Measurements from ENCODE around the gene TENM4.

TENM4 gene

DNA sequence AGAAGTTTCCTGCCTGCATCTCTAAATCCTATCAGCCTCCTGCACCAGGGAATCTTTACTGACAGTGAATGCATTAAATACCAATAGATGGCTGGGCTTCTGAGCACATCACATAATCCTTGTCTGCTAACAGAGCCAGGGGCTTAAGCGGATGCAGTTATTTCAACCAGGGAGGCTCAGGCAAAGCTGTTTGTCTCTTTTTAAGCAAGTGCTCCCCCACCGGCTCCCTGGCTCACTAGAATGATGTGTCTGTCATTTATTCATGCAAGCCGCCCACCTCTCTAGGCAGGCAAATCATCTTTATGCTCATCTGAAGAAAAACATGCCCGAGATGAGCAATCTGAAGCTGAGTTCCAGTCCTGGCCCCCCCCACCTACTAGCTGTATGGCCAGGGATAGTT lies 182.3 kb downstream of the TENM4 start:
- no peaks in the 10 kb centered on the region for H3K4me1 ChIP-seq
- H3K4me3 ChIP-seq, result no peak overlapping the region
- no peak overlapping the region for H3K27ac ChIP-seq
- no peaks in the 10 kb centered on the region for H3K27me3 ChIP-seq
- intact Hi-C loops (cut with DNase I; ENCODE audit: low total_unique reads), result no loop called here
- no peak for DNase-seq
- H3K9me3 ChIP-seq, result no peaks in the 10 kb centered on the region
- no peaks in the 10 kb centered on the region for H3K36me3 ChIP-seq
- TF ChIP-seq, protein P1, sequence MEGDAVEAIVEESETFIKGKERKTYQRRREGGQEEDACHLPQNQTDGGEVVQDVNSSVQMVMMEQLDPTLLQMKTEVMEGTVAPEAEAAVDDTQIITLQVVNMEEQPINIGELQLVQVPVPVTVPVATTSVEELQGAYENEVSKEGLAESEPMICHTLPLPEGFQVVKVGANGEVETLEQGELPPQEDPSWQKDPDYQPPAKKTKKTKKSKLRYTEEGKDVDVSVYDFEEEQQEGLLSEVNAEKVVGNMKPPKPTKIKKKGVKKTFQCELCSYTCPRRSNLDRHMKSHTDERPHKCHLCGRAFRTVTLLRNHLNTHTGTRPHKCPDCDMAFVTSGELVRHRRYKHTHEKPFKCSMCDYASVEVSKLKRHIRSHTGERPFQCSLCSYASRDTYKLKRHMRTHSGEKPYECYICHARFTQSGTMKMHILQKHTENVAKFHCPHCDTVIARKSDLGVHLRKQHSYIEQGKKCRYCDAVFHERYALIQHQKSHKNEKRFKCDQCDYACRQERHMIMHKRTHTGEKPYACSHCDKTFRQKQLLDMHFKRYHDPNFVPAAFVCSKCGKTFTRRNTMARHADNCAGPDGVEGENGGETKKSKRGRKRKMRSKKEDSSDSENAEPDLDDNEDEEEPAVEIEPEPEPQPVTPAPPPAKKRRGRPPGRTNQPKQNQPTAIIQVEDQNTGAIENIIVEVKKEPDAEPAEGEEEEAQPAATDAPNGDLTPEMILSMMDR (IDR thresholded peaks at IDR 0.05), result no peak

DNA sequence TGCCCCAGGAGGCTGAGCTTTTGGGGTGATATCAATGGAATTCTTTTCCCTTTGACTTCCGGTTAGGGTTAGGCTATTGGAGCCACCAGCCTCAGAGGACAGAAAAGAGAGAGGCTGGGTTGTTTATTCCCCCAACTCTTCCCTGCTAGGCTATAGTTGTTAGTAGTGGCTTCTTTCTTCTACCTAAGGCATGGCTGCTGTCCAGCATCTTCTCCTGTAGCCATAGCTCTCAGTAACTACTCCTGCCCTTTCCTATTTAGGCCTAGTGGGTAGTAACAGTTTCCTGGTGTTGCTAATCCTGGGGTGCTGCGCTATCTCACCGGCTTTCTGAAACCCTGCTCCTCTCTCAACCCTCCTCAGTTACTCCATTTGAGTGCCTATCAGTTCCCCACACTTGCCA lies 184.9 kb downstream of the TENM4 start:
- H3K4me3 ChIP-seq, result no peak overlapping the region
- intact Hi-C loops (cut with DNase I; ENCODE audit: low total_unique reads), result no loop called here
- no peaks in the 10 kb centered on the region for H3K4me1 ChIP-seq
- DNase-seq, result no peak
- no peak overlapping the region for H3K27ac ChIP-seq
- H3K36me3 ChIP-seq, result no peaks in the 10 kb centered on the region
- TF ChIP-seq, protein P1 (IDR thresholded peaks at IDR 0.05), result no peak
- H3K27me3 ChIP-seq, result no peaks in the 10 kb centered on the region
- H3K9me3 ChIP-seq, result no peaks in the 10 kb centered on the region

DNA sequence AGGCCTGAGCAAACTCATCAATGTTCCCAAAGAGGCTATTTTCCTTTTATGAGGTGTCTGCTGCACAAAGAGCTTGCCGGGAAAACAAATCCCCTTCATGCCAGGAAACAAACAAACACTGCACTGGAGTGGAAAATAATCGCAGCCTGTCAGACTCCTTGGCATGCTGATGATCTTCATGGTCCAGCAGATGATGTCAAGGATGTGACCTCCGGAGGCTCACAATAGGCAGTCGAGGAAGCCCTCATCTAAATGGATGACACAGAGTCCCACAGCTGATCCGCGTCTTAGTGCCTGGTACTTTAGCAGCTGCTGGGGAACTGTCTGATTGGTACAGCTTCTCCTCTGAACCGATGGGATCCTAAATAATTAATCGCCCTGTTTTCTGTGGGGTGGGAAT lies 187.6 kb downstream of the TENM4 start:
- TF ChIP-seq, protein P1 (IDR thresholded peaks at IDR 0.05), result no peak
- Histone ChIP-seq H3K27me3 (no peaks in the 10 kb centered on the region), H3K4me3 (no peak overlapping the region), H3K9me3 (no peaks in the 10 kb centered on the region), H3K4me1 (no peaks in the 10 kb centered on the region), H3K36me3 (no peaks in the 10 kb centered on the region), H3K27ac (no peak overlapping the region)
- intact Hi-C loops (cut with DNase I; ENCODE audit: low total_unique reads), result no loop called here
- no peak for DNase-seq

DNA sequence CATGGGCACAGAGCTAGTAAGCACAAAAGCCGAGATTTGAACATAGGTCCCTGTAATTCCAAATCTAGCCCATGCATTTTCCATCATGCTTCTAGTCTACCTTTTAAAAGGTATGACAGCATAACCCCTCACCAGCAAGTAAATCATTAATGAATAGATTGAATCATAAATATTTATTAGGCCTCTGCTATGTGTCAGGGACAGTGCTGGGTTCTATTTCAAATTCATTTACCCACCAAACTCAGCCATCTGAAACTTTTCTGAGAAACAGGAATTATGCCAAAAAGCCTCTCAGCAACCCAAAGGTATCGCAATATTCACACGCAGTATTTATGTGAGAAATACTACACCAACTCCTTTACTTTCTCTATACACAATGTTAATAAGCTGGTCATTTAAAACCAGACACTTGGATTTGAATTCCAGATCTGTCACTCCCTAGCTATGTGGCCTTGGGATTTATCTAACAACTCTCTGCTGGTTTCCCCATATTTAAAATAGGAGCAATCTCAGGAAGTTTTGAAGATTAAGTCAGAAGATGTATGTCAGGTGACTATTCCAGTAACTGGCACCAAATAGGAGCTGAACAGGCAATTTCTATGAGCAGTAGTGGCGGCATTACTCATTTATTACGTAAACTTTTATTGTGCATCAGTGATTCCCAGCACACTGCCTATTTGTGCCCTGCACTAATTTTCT lies 191.4 kb downstream of the TENM4 start:
- DNase-seq, result no peak
- Histone ChIP-seq H3K27ac (no peak overlapping the region), H3K4me1 (peaks cover 0 to 19% (median 8%) of the 10 kb centered on the region in 4 donors), H3K36me3 (no peaks in the 10 kb centered on the region), H3K4me3 (no peak overlapping the region), H3K9me3 (no peaks in the 10 kb centered on the region), H3K27me3 (no peaks in the 10 kb centered on the region)
- intact Hi-C loops (cut with DNase I; ENCODE audit: low total_unique reads), result loop anchor here (10.0 kb wide), 1 partner anchor 185 kb away; no protein-coding TSS in a partner anchor
- TF ChIP-seq, protein P1 (IDR thresholded peaks at IDR 0.05), result no peak

DNA sequence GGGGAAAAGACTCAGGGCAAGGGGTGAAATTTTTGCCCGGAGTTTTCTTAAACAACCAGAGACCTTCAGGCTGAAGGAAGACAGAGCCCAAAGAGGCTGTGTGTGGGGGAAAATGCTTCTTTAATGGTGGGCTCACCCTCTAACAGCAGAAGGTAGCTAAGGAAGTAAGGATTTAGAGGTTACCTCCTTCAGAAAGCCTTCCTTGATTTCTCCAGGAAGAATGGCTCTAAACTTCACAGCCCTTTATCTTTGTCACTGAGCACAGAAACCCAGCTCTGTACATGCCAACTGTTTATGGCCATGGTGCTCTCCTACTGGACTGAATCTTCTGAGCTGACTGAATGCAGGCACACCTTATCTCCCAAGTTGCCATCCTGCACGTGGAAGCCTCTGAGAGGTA lies 196.0 kb downstream of the TENM4 start:
- H3K9me3 ChIP-seq, result no peaks in the 10 kb centered on the region
- H3K4me1 ChIP-seq, result peaks cover 0 to 48% (median 26%) of the 10 kb centered on the region in 4 donors
- no peaks in the 10 kb centered on the region for H3K36me3 ChIP-seq
- DNase-seq, result no peak
- no peaks in the 10 kb centered on the region for H3K27me3 ChIP-seq
- H3K4me3 ChIP-seq, result no peak overlapping the region
- intact Hi-C loops (cut with DNase I; ENCODE audit: low total_unique reads), result loop anchor here (10.0 kb wide), 1 partner anchor 190 kb away; no protein-coding TSS in a partner anchor
- TF ChIP-seq, protein P1 (IDR thresholded peaks at IDR 0.05), result no peak
- H3K27ac ChIP-seq, result peak overlapping the region; percentile 78
